H9 (cell line): ENCODE results near the gene LITAFD. TPM values are rescaled to one million over a fixed set of nuclear protein-coding genes. Genes with fewer than 3 reads are reported as not detected.
A peak's percentile ranks its signal among the peaks of the same experiment; 100 is the strongest.

Source experiments
- DNase-seq: peaks from one replicate; pipeline ENCODE4 v3.0.0-alpha.2; 2017
- H2AFZ ChIP-seq: one replicate; pipeline ENCODE4 v1.6.1; 2013; ENCODE audit warnings: mild to moderate bottlenecking, low read length, control low read depth, moderate library complexity
- H2AK5ac ChIP-seq: 2 replicates; pipeline ENCODE4 v1.6.1; 2013; ENCODE audit warnings: low read length, control low read depth, mixed read lengths; ENCODE audit not compliant: insufficient read length
- H2BK120ac ChIP-seq: one replicate; pipeline ENCODE4 v1.6.1; 2013; ENCODE audit warnings: low read depth, mild to moderate bottlenecking, low read length, control low read depth, inconsistent platforms; ENCODE audit not compliant: poor library complexity, severe bottlenecking
- H2BK12ac ChIP-seq: 2 replicates; pipeline ENCODE4 v1.6.1; 2013; ENCODE audit warnings: low read length, control low read depth, mixed read lengths, low read depth; ENCODE audit not compliant: insufficient read length
- H2BK15ac ChIP-seq: 2 replicates; pipeline ENCODE4 v1.6.1; 2013; ENCODE audit warnings: low read depth, low read length, control low read depth
- H2BK20ac ChIP-seq: one replicate; pipeline ENCODE4 v1.6.1; 2013; ENCODE audit warnings: low read depth, mild to moderate bottlenecking, low read length, control low read depth, inconsistent platforms; ENCODE audit not compliant: poor library complexity, severe bottlenecking
- H2BK5ac ChIP-seq: 2 replicates; pipeline ENCODE4 v1.6.1; 2013; ENCODE audit warnings: low read length, control low read depth, mixed read lengths; ENCODE audit not compliant: insufficient read length
- H3K14ac ChIP-seq: 2 replicates; pipeline ENCODE4 v1.6.1; 2013; ENCODE audit warnings: low read length, control low read depth; ENCODE audit not compliant: insufficient read depth
- H3K18ac ChIP-seq: 2 replicates; pipeline ENCODE4 v1.6.1; 2013; ENCODE audit warnings: low read depth, mild to moderate bottlenecking, mixed read lengths, low read length, control low read depth; ENCODE audit not compliant: insufficient read length
- H3K23ac ChIP-seq: 2 replicates; pipeline ENCODE4 v1.6.1; 2013; ENCODE audit warnings: low read length, control low read depth, mixed read lengths, low read depth; ENCODE audit not compliant: insufficient read length
- H3K23me2 ChIP-seq: 2 replicates; pipeline ENCODE4 v1.6.1; 2013; ENCODE audit warnings: low read depth, mild to moderate bottlenecking, mixed read lengths, low read length, control low read depth; ENCODE audit not compliant: insufficient read length, poor library complexity, severe bottlenecking
- H3K27ac ChIP-seq: 2 replicates; pipeline ENCODE4 v1.5.1; 2013; ENCODE audit warnings: low read length, control low read depth, mixed read lengths, low read depth; ENCODE audit not compliant: insufficient read length
- H3K27me3 ChIP-seq: 2 replicates; pipeline ENCODE4 v1.6.1; 2013; ENCODE audit warnings: low read length, control low read depth, inconsistent platforms; ENCODE audit not compliant: insufficient read depth
- H3K4ac ChIP-seq: 2 replicates; pipeline ENCODE4 v1.6.1; 2013; ENCODE audit warnings: low read depth, mild to moderate bottlenecking, control low read depth, inconsistent platforms, low read length, moderate library complexity
- H3K4me1 ChIP-seq: 2 replicates; pipeline ENCODE4 v1.6.1; 2013; ENCODE audit warnings: low read length, control low read depth, inconsistent platforms; ENCODE audit not compliant: insufficient read depth
- H3K4me2 ChIP-seq: 2 replicates; pipeline ENCODE4 v1.6.1; 2013; ENCODE audit warnings: low read length, control low read depth, mixed read lengths; ENCODE audit not compliant: insufficient read length, insufficient read depth
- H3K56ac ChIP-seq: 2 replicates; pipeline ENCODE4 v1.6.1; 2013; ENCODE audit warnings: low read depth, mild to moderate bottlenecking, mixed read lengths, low read length, control low read depth; ENCODE audit not compliant: insufficient read length
- H3K79me1 ChIP-seq: 2 replicates; pipeline ENCODE4 v1.6.1; 2013; ENCODE audit warnings: low read depth, mild to moderate bottlenecking, moderate library complexity, low read length, control low read depth, inconsistent platforms; ENCODE audit not compliant: insufficient read depth, poor library complexity, severe bottlenecking
- H3K79me2 ChIP-seq: 2 replicates; pipeline ENCODE4 v1.6.1; 2013; ENCODE audit warnings: low read length, control low read depth, inconsistent platforms; ENCODE audit not compliant: insufficient read depth
- H3K9ac ChIP-seq: 2 replicates; pipeline ENCODE4 v1.6.1; 2013; ENCODE audit warnings: low read length, control low read depth, mixed read lengths; ENCODE audit not compliant: insufficient read length; ENCODE audit errors: extremely low read depth
- H3K9me3 ChIP-seq: one replicate; pipeline ENCODE4 v1.6.1; 2013; ENCODE audit warnings: low read depth, low read length, inconsistent platforms; ENCODE audit not compliant: control insufficient read depth
- H3T11ph ChIP-seq: one replicate; pipeline ENCODE4 v1.6.1; 2013; ENCODE audit warnings: mild to moderate bottlenecking, low read length, control low read depth, inconsistent platforms
- H4K20me1 ChIP-seq: one replicate; pipeline ENCODE4 v1.6.1; 2013; ENCODE audit not compliant: control insufficient read depth, insufficient read length, insufficient read depth
- H4K5ac ChIP-seq: 2 replicates; pipeline ENCODE4 v1.6.1; 2013; ENCODE audit warnings: low read depth, mild to moderate bottlenecking, mixed read lengths, low read length, control low read depth; ENCODE audit not compliant: insufficient read length
- H4K8ac ChIP-seq: replicated peaks from 2 replicates; pipeline ENCODE4 v1.6.1; 2013; ENCODE audit warnings: low read length, control low read depth, mixed read lengths, low read depth; ENCODE audit not compliant: insufficient read length
- H4K91ac ChIP-seq: 2 replicates; pipeline ENCODE4 v1.6.1; 2013; ENCODE audit warnings: low read depth, mild to moderate bottlenecking, moderate library complexity, mixed read lengths, low read length, control low read depth; ENCODE audit not compliant: insufficient read length
- H3K27ac Mint-ChIP-seq, 3 experiments: 2 replicates in 2 of 3; 3 replicates in 1 of 3; pipeline ENCODE4 v1.8.0; 2020 to 2021; ENCODE audit warnings: mixed read lengths in 3 of 3, mild to moderate bottlenecking in 1 of 3, moderate library complexity in 1 of 3
- H3K27me3 Mint-ChIP-seq: 2 replicates; pipeline ENCODE4 v1.8.0; 2021; ENCODE audit warnings: low read depth, mild to moderate bottlenecking, moderate library complexity, mixed read lengths
- H3K36me3 Mint-ChIP-seq, 3 experiments: 2 replicates in 2 of 3; 3 replicates in 1 of 3; pipeline ENCODE4 v1.8.0; 2020 to 2021; ENCODE audit warnings: low read depth in 3 of 3, mixed read lengths in 3 of 3; ENCODE audit not compliant: insufficient read depth in 1 of 3
- H3K4me1 Mint-ChIP-seq, 2 experiments: 2 replicates each; pipeline ENCODE4 v1.8.0; 2020; ENCODE audit warnings: mixed read lengths in 2 of 2
- H3K4me3 Mint-ChIP-seq, 2 experiments: 2 replicates in 1 of 2; 3 replicates in 1 of 2; pipeline ENCODE4 v1.8.0; 2020 to 2021; ENCODE audit warnings: mild to moderate bottlenecking in 2 of 2, mixed read lengths in 2 of 2, moderate library complexity in 1 of 2
- H3K9me3 Mint-ChIP-seq, 2 experiments: 2 replicates in 1 of 2; 3 replicates in 1 of 2; pipeline ENCODE4 v1.8.0; 2020; ENCODE audit warnings: mild to moderate bottlenecking in 2 of 2, mixed read lengths in 2 of 2, moderate library complexity in 1 of 2
- CTCF ChIP-seq: fragments of 200-600 bp; sonication (generic); conservative IDR thresholded peaks from 3 replicates; pipeline ENCODE4 v1.8.0; 2021; ENCODE audit warnings: antibody characterized with exemption, mild to moderate bottlenecking
- WGBS: extraction: QIAGEN DNeasy Blood & Tissue Kit; methylation state at CpG from one replicate; pipeline ENCODE4 v1.1.7; 2013; ENCODE audit warnings: missing lambda C conversion rate, low lambda C conversion rate, mixed read lengths; ENCODE audit not compliant: insufficient read length; ENCODE audit errors: extremely low coverage; 5-methylcytosine and 5-hydroxymethylcytosine counted together
- total RNA-seq: library from RNA; stranded (reverse); gene quantifications from 2 replicates; pipeline ENCODE4 v1.2.1, GENCODE V29; 2021

LITAFD gene
- total RNA-seq, 1 experiment from 2014 or later, result not detected

- Histone ChIP-seq H3K18ac (peak overlapping the region; percentile 40), H3K27ac (no peak overlapping the region), H3T11ph (no peak overlapping the region), H3K9me3 (no peaks in the 10 kb centered on the region), H2BK120ac (no peak overlapping the region), H2AK5ac (no peak overlapping the region), H3K79me2 (peaks cover 43% of the 10 kb centered on the region; the same call in 1 of the 2 replicates), H4K5ac (no peak overlapping the region), H3K23ac (no peak overlapping the region), H4K20me1 (peaks cover 5% of the 10 kb centered on the region), H3K23me2 (peaks cover 15% of the 10 kb centered on the region), H3K4me1 (peaks cover 20% of the 10 kb centered on the region; the same call in 1 of the 2 replicates), H3K79me1 (no peaks in the 10 kb centered on the region), H2BK5ac (no peak overlapping the region), H4K91ac (no peak overlapping the region), H2AFZ (no peak overlapping the region), H3K56ac (no peak overlapping the region), H4K8ac (no peak overlapping the region), H2BK15ac (no peak overlapping the region), H3K9ac (peak overlapping the region; percentile 74), H2BK12ac (no peak overlapping the region), H2BK20ac (no peak overlapping the region), H3K14ac (peak overlapping the region; percentile 9; the same call in 1 of the 2 replicates), H3K4ac (no peak overlapping the region), H3K4me2 (peak overlapping the region; percentile 99), H3K27me3 (no peaks in the 10 kb centered on the region)
- Mint-ChIP-seq H3K4me1 (peaks cover 48 to 53% of the 10 kb centered on the region in 2 experiments), H3K4me3 (peak overlapping the region; percentile 90), H3K9me3 (no peaks in the 10 kb centered on the region; a peak in 2 of 5 replicates), H3K27me3 (peaks cover 2% of the 10 kb centered on the region; the same call in 1 of the 2 replicates), H3K27ac (peak overlapping the region; percentile 54 to 93 (median 75)), H3K36me3 (peaks cover 4 to 12% (median 12%) of the 10 kb centered on the region in 3 experiments; a peak in 6 of 7 replicates)
- no peak for DNase-seq
- no CpG with 5 or more reads among the region's 35 CpGs for WGBS
- TF ChIP-seq CTCF, result no peak
These were observed 14.8 kb upstream of the LITAFD start for GRCh38 chr16:8867216-8867931.
